ENCODE data around the gene EPN2. TPM values are rescaled to one million over a fixed set of nuclear protein-coding genes. Genes with fewer than 3 reads are reported as not detected.

Gene EPN2
- total RNA-seq, 4 donors from 2014 or later: 26.0 to 45.9 (median 34.6) TPM

- TF ChIP-seq CTCF (IDR thresholded peaks at IDR 0.05): no peak
- DNase-seq (ENCODE audit: low spot score): no peak
- no peak for ATAC-seq (ENCODE audit: low FRiP score)
These were observed 41.6 kb downstream of the EPN2 start for GRCh38 chr17:19278729-19279128.

GRCh38 chr17:19281161-19281560 is 44.0 kb downstream of the EPN2 start:
- ATAC-seq (ENCODE audit: low FRiP score) (no peak), DNase-seq (ENCODE audit: low spot score) (no peak)
- no peak for TF ChIP-seq CTCF (IDR thresholded peaks at IDR 0.05)

- no peak for TF ChIP-seq CTCF (IDR thresholded peaks at IDR 0.05)
These were observed 47.1 kb downstream of the EPN2 start for GRCh38 chr17:19284005-19284959.

GRCh38 chr17:19285213-19285900 is 48.2 kb downstream of the EPN2 start:
- DNase-seq (ENCODE audit: low spot score) (no peak), ATAC-seq (ENCODE audit: low FRiP score) (no peak)
- no peak for TF ChIP-seq CTCF (IDR thresholded peaks at IDR 0.05)

More at GRCh38 chr17:19284005-19284959, 47.1 kb downstream of the EPN2 start:
- DNase-seq (ENCODE audit: low spot score) (no peak), ATAC-seq (ENCODE audit: low FRiP score) (no peak)

- no peak for DNase-seq (ENCODE audit: low spot score)
- ATAC-seq (ENCODE audit: low FRiP score): no peak
- TF ChIP-seq CTCF (IDR thresholded peaks at IDR 0.05): no peak
These were observed 49.7 kb downstream of the EPN2 start for GRCh38 chr17:19286751-19287341.

GRCh38 chr17:19287651-19288050 is 50.5 kb downstream of the EPN2 start:
- no peak for TF ChIP-seq CTCF (IDR thresholded peaks at IDR 0.05)
- DNase-seq (ENCODE audit: low spot score): no peak
- no peak for ATAC-seq (ENCODE audit: low FRiP score)
